Stimulated activated naive CD4-positive, alpha-beta T cell treated with Interleukin-2 at 50 U/mL for 16 hours (primary cell): ENCODE results near the gene MYL9.

ENCODE experiments used
- DNase-seq: peaks from one replicate; lab custom pipeline; 2025; lab: John Stamatoyannopoulos, UW

The MYL9 gene

GRCh38 chr20:36526521-36527011 is 14.8 kb upstream of the MYL9 start:
- no peak for DNase-seq

- no peak for DNase-seq
Measured at GRCh38 chr20:36527331-36528125, 13.8 kb upstream of the MYL9 start.

- no peak for DNase-seq
Measured at GRCh38 chr20:36528176-36528874, 13.0 kb upstream of the MYL9 start.

- no peak for DNase-seq
Measured at GRCh38 chr20:36528875-36529417, 12.4 kb upstream of the MYL9 start.

GRCh38 chr20:36532388-36532787 is 8.9 kb upstream of the MYL9 start:
- no peak for DNase-seq

GRCh38 chr20:36532822-36533221 is 8.5 kb upstream of the MYL9 start:
- DNase-seq, result no peak

GRCh38 chr20:36538026-36538722 is 3.1 kb upstream of the MYL9 start:
- DNase-seq, result no peak

GRCh38 chr20:36540551-36541211 is 638 bp upstream of the MYL9 start:
- no peak for DNase-seq

- DNase-seq, result no peak
Measured at GRCh38 chr20:36541768-36542488, 609 bp downstream of the MYL9 start.

- no peak for DNase-seq
Measured at GRCh38 chr20:36542516-36543183, 1.3 kb downstream of the MYL9 start.

- no peak for DNase-seq
Measured at GRCh38 chr20:36543184-36544133, 2.1 kb downstream of the MYL9 start.

- DNase-seq, result no peak
Measured at GRCh38 chr20:36544134-36545018, 3.1 kb downstream of the MYL9 start.

GRCh38 chr20:36546111-36546736 is 4.9 kb downstream of the MYL9 start:
- no peak for DNase-seq

- no peak for DNase-seq
Measured at GRCh38 chr20:36547186-36548005, 6.1 kb downstream of the MYL9 start.

- no peak for DNase-seq
Measured at GRCh38 chr20:36548006-36548315, 6.6 kb downstream of the MYL9 start.

- no peak for DNase-seq
Measured at GRCh38 chr20:36548704-36549627, 7.6 kb downstream of the MYL9 start.
